HepG2 (cell line): ENCODE data around the gene CHDH. TPM values are rescaled to one million over a fixed set of nuclear protein-coding genes. Genes with fewer than 3 reads are reported as not detected.

ENCODE experiments used
- CREM ChIP-seq, 2 experiments: sonication (generic) in 1 of 2; formaldehyde crosslinking in 1 of 2; IDR thresholded peaks; 2 replicates each; pipeline versions ENCODE4 v1.4.0 to v1.6.1; 2016 to 2020; ENCODE audit warnings: antibody characterized with exemption in 1 of 2, mild to moderate bottlenecking in 1 of 2, missing genetic modification reagents in 1 of 2
- HMG20A ChIP-seq: IDR thresholded peaks from 2 replicates; pipeline ENCODE4 v1.6.1; 2016; ENCODE audit warnings: borderline replicate concordance
- HOXA3 ChIP-seq: sonication (generic); formaldehyde crosslinking; IDR thresholded peaks from 2 replicates; pipeline ENCODE4 v1.5.0; 2020; ENCODE audit warnings: missing genetic modification reagents
- KLF13 ChIP-seq: sonication (generic); formaldehyde crosslinking; IDR thresholded peaks from 2 replicates; pipeline ENCODE4 v1.4.0; 2020; ENCODE audit warnings: mild to moderate bottlenecking, missing genetic modification reagents
- U2AF2 ChIP-seq: fragments of 200-400 bp; formaldehyde crosslinking; IDR thresholded peaks from 2 replicates; pipeline ENCODE4 v1.6.1; 2017; ENCODE audit warnings: low read depth, mild to moderate bottlenecking, low read length
- ZNF737 ChIP-seq: sonication (generic); formaldehyde crosslinking; IDR thresholded peaks from 2 replicates; pipeline ENCODE4 v1.5.0; 2020; ENCODE audit warnings: missing genetic modification reagents, mild to moderate bottlenecking, borderline replicate concordance
- polyA plus RNA-seq, 8 experiments: library from polyadenylated mRNA; depleted of rRNA in 3 of 8; stranded (reverse) in 7 of 8; unstranded in 1 of 8; fragments of >200 nt; fragmentation: Illumina TruSeq in 4 of 8; extraction: Trizol in 4 of 8; gene quantifications; 2 replicates each; pipeline versions ENCODE4 v1.2.1 to v1.2.3, GENCODE V29; 2011 to 2016; ENCODE audit warnings: low read depth in 4 of 8, missing spikeins in 1 of 8, mixed read lengths in 1 of 8; ENCODE audit not compliant: insufficient read depth in 1 of 8
- total RNA-seq, 5 experiments: library from RNA; depleted of rRNA; stranded (reverse); fragments of >200 nt; fragmentation: Illumina TruSeq; extraction: Trizol; gene quantifications; 2 replicates each; pipeline ENCODE4 v1.2.3, GENCODE V29; 2016; ENCODE audit warnings: low read depth in 1 of 5
- TF ChIP-seq, protein P1 (sequence below): sonication (generic); formaldehyde crosslinking; IDR thresholded peaks from 2 replicates; pipeline ENCODE4 v1.4.0; 2020; ENCODE audit warnings: missing genetic modification reagents, borderline replicate concordance
- TF ChIP-seq, protein P2 (sequence below): sonication (generic); formaldehyde crosslinking; IDR thresholded peaks from 2 replicates; pipeline ENCODE4 v1.4.0; 2020; ENCODE audit warnings: mild to moderate bottlenecking, missing genetic modification reagents
- TF ChIP-seq, protein P3 (sequence below), 2 experiments: sonication (generic) in 1 of 2; formaldehyde crosslinking in 1 of 2; IDR thresholded peaks; 2 replicates each; pipeline versions ENCODE4 v1.4.0 to v1.6.1; 2018 to 2020; ENCODE audit warnings: missing genetic modification reagents in 2 of 2, borderline replicate concordance in 1 of 2, low read depth in 1 of 2, mild to moderate bottlenecking in 1 of 2, missing biosample characterization in 1 of 2

The CHDH gene
- total and polyA plus RNA-seq, 2 of the 13 experiments (the other 11 are each of a cell fraction or from before 2014, with no cell fraction given), result 28.1 to 48.9 TPM

DNA sequence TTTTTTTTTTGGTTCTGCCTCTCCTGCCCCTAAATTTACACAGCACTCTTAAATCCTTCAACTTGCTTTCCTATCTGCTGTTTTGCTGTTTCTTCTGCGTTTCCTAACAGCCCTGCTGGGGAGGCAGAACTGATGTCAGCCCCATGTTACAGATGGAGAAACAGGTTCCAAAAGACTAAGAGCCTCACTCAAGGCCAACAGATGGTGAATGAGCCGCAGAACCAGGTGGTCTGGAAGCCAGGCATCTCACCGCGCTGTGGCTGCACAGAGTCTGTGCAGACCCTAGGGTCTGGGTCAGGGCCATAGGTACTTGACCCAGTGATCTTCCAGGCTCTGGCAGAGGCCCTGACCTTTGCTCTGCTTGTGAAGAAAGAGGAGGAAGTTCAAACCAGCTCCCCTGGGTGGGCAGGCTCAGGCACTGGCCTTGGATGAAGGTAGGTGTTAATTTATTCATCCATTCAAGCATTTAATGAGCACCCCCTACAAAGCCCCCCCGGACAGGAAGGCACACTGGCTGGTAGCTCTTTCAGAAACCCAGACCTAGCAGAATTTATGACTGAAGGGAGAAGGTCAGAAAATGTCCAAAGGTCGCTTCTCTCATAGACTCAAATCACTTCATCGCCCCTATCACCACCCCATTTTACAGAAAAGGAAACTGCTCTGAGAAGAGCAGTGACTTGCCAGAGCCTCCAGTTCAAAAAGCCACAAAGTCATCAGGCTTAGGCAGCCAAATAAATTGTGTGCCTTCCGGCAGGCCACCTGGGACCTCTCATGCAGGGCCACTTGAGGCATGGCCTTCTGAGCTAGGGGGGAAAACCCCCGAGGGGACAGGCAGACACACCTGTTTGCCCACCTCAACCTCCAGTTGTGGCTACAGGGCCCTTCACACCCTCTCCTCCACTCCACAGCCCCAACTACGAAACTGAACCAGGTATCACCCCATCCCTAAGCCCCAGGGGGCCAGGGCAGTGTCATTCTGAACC lies 2.7 kb downstream of the CHDH start (continued):
- TF ChIP-seq, protein P1, sequence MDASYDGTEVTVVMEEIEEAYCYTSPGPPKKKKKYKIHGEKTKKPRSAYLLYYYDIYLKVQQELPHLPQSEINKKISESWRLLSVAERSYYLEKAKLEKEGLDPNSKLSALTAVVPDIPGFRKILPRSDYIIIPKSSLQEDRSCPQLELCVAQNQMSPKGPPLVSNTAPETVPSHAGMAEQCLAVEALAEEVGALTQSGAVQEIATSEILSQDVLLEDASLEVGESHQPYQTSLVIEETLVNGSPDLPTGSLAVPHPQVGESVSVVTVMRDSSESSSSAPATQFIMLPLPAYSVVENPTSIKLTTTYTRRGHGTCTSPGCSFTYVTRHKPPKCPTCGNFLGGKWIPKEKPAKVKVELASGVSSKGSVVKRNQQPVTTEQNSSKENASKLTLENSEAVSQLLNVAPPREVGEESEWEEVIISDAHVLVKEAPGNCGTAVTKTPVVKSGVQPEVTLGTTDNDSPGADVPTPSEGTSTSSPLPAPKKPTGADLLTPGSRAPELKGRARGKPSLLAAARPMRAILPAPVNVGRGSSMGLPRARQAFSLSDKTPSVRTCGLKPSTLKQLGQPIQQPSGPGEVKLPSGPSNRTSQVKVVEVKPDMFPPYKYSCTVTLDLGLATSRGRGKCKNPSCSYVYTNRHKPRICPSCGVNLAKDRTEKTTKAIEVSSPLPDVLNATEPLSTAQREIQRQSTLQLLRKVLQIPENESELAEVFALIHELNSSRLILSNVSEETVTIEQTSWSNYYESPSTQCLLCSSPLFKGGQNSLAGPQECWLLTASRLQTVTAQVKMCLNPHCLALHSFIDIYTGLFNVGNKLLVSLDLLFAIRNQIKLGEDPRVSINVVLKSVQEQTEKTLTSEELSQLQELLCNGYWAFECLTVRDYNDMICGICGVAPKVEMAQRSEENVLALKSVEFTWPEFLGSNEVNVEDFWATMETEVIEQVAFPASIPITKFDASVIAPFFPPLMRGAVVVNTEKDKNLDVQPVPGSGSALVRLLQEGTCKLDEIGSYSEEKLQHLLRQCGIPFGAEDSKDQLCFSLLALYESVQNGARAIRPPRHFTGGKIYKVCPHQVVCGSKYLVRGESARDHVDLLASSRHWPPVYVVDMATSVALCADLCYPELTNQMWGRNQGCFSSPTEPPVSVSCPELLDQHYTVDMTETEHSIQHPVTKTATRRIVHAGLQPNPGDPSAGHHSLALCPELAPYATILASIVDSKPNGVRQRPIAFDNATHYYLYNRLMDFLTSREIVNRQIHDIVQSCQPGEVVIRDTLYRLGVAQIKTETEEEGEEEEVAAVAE (CRISPR knock-in tag), result no peak
- TF ChIP-seq CREM (IDR thresholded peaks at IDR 0.05), result no peak; the same call in 1 of the 2 replicates
- no peak for TF ChIP-seq CREM (CRISPR knock-in tag; IDR thresholded peaks at IDR 0.05)
- no peak for TF ChIP-seq HMG20A (CRISPR knock-in tag)
- TF ChIP-seq HOXA3 (CRISPR knock-in tag), result no peak; the same call in 1 of the 2 replicates
- TF ChIP-seq, protein P2, sequence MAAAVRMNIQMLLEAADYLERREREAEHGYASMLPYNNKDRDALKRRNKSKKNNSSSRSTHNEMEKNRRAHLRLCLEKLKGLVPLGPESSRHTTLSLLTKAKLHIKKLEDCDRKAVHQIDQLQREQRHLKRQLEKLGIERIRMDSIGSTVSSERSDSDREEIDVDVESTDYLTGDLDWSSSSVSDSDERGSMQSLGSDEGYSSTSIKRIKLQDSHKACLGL (CRISPR knock-in tag), result no peak
- no peak for TF ChIP-seq KLF13 (CRISPR knock-in tag)
- TF ChIP-seq U2AF2, result no peak
- TF ChIP-seq ZNF737 (CRISPR knock-in tag), result no peak
- TF ChIP-seq, protein P3, sequence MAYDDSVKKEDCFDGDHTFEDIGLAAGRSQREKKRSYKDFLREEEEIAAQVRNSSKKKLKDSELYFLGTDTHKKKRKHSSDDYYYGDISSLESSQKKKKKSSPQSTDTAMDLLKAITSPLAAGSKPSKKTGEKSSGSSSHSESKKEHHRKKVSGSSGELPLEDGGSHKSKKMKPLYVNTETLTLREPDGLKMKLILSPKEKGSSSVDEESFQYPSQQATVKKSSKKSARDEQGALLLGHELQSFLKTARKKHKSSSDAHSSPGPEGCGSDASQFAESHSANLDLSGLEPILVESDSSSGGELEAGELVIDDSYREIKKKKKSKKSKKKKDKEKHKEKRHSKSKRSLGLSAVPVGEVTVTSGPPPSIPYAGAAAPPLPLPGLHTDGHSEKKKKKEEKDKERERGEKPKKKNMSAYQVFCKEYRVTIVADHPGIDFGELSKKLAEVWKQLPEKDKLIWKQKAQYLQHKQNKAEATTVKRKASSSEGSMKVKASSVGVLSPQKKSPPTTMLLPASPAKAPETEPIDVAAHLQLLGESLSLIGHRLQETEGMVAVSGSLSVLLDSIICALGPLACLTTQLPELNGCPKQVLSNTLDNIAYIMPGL (CRISPR knock-in tag; IDR thresholded peaks at IDR 0.05; ENCODE audit: borderline replicate concordance in 1 of 2, low read depth in 1 of 2), result no peak; a peak in 1 of 4 replicates
